Right hindlimb (tissue), 1 donor: Measurements from ENCODE around the gene DDRGK1.
A peak's percentile ranks its signal among the peaks of the same experiment; 100 is the strongest.
"Not testable (repeated sequence)": the region's sequence is repeated elsewhere in the genome, so short reads cannot be mapped to it uniquely, and the experiment has no call there.

Experiments used
- DNase-seq: peaks from one replicate; pipeline ENCODE4 v3.0.0-alpha.2; 2018

The DDRGK1 gene

DNA sequence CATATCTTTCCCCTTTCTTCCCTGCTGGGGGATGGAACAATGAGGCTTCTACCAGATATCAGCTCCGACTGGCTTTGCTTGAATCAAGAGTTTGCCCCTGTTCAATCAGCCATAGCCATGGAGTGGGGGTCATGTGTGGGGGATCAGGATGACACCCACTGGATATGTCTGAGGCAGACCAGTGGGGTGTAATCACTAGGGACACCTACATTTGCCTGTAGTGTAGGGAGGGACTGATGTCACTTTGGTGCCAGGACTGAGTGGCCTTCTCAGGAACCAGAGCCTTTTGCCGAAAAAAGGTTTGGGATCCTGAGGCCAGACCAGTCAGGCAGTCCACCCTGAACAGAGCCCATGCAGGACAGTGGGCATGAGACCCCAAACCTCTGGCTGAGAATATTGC lies 5.9 kb upstream of the DDRGK1 start:
- DNase-seq, result no peak

DNA sequence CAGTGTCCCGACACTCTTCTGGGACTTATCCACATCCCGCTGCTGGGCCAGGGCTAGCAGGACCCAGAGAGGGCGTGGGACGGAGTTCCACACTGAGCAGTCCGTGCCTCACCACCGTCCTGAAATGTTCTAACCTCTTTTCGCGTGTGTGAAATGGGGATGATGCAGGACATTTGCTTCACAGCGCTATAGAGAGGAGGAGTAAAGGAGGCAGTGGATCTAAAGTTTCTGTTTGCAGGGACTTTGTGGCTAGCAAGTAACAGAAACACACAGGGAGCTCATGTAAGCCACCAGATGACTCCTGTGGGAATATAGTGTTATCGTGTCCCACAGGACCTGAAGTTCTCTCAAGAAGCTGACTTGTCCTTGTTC lies 5.5 kb upstream of the DDRGK1 start:
- DNase-seq, result no peak

- DNase-seq, result peak; percentile 76
These were observed 4.9 kb upstream of the DDRGK1 start, which contains the start of gene ITPA for GRCh38 chr20:3209257-3209945. Gene ITPA, plus strand, starts transcription at chr20:3209498. Its CDS starts 54 bp downstream, at chr20:3209552.

GRCh38 chr20:3208786-3209256 lies 4.3 kb upstream of the DDRGK1 start:
- DNase-seq, result no peak

DNA sequence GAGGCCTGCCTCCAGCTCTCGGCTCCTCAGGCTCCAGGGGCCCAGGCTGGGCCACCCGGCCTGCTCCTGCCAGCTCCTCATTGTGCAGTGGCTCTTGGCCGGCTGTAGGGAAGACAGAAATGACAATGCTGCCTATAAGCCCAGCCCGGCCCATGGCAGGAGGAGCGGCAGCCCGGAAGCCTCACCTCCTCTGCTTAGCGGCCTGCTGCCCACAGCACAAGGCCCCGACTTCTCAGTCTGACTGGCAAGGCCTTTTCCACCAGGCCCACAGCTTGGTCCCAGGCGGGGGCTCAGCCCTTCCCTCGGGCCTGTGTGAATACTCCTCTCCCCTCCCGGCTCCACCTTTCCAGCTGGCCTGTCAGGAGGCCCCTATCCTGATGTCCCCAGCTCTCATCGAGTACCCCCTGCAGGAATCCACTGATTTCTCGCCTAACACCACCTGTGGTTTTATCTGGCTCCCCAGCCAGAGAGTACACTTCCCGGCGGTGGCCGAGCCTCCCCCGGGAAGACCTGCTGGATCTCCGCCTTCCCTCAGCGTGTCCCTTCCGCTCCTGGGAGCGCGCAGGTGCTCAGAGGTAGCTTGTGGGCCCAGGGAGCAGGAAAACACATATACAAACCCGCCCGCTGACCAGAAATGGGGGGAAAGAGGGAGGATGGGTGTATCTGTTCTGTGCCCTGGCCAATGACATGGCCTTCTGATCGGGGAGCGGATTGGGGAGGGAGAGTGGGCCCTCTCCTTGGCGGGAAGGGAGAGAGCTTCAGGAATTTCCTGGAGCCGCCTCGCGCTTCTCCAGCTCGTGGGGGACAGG lies 963 bp downstream of the DDRGK1 start:
- no peak for DNase-seq

GRCh38 chr20:3202965-3203314 lies 1.5 kb downstream of the DDRGK1 start:
- DNase-seq, result no peak

- no peak for DNase-seq
These were observed 4.3 kb downstream of the DDRGK1 start for GRCh38 chr20:3199976-3200755.

DNA sequence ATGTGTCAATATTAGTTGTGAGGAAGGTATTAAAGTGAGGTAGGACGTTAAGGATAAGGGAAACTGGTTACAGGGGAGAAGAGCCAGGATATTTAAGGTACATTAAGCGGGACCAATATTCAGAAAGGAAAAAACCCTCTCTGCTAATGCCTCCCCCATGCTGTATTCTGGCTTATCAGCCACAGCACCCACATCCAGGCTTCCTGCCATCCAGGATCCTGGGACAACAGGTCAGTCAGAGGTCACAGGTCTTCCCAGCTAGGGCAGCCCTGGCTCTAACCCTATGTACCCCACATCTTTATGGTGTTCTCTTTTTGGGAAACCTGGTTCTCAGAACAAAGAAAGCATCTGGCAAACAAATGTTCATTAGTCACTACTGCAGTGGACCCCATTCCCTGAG lies 5.3 kb downstream of the DDRGK1 start:
- DNase-seq, result no peak

DNA sequence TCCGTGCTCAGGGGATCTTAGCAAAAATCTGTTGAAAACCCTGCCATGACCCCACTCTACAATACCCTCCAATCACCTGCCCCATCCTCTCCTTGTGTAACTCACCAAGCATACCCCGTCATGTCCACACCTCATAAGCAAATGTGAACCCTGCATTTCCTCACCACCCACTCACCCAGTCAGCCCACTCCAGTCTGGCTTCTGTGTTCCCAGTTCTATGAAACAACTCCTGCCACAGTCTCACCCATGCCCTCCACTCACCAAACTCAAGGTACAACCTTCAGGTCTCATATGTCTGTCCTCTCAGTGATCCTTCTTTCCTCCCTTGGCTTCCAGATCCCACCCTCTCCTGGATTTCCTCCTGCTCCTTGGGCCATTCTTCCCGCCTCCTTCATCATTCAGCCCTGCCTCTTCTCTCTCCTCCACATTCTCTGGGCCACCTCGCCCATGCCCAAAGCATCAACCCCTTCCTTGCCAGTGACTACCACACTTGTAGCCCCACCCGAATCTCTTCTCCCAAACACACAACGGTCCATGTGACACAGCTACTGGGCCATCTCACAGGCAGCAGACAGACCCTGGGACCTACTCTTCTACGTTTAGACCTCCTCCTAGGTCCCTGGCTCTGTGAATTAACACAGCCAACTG lies 8.8 kb downstream of the DDRGK1 start:
- no peak for DNase-seq

- no peak for DNase-seq
These were observed 9.7 kb downstream of the DDRGK1 start for GRCh38 chr20:3194617-3195280.

DNA sequence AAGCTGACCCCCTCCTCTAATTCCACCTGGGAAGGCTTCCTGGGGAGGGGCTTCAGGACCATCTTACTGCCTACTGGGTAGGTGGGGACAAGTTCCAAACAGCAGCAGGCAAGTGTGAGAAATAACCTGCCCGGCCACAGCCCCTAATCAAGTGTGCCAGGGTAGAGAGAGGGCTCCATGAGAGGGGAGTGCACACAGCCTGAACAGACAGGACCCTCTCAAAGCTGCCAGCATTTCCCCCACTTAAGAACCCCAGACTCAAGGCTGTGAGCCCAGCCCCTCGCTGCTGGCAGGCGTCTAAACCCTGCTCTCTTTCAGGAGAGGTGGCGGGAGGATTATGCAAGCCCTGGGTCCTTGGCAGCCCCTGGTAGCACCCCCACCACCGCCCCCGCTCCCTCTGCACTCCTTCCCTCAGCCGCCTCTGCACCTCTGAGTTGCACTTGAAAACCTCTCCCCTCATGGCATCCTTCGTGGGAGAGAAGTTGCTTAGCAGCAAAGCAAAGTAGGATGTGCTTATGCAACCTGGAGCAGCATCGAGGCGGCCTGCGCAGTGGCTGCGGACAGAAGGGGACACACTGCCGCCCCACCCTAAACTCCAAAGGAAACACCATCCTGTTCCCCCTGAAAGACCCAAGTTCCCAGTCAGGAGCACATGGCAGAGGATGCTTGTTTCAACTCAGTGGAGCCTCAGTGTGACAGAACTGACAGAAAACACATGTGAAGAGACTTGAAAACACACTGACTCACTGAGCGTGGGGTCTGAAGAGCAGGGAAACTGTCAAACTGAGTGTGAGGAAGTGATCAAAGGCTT lies 10.5 kb downstream of the DDRGK1 start:
- no peak for DNase-seq

DNA sequence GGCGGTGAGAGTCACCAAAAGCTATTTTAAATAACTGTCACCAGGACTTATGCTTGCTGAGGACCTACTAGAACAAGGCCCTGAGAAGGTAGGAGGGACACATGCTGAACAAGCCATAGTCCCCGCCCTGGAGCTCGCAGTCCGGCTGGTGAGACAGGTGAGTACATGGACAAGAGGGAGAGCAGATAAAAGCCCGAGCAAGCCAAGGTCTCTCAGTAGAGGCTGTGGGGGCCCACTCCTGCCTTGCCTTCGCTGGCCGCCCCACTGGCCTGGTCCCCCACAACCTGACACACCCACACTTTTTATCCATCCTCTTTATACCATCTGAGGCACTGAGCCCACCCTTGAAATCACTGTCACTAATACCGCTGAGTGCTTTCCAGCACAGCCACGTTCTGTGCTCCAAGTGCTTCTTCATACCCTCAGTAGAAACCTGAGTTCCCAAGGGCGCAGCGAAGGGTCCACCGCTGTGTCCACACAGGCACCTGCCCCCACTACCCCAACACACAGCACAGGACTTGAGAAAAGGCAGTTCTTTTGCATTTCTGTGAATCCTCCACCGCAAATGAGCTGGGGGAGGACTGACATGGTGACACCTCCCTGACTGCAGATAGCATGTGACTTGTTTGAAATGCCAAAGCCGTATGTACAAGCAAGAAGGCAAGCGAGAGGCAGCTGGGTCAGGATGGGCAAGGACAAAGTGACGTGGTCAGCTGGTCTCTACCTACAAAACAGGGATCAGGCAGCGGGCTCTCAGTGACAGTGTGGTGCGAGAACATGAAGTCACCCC lies 12.1 kb downstream of the DDRGK1 start:
- no peak for DNase-seq

DNA sequence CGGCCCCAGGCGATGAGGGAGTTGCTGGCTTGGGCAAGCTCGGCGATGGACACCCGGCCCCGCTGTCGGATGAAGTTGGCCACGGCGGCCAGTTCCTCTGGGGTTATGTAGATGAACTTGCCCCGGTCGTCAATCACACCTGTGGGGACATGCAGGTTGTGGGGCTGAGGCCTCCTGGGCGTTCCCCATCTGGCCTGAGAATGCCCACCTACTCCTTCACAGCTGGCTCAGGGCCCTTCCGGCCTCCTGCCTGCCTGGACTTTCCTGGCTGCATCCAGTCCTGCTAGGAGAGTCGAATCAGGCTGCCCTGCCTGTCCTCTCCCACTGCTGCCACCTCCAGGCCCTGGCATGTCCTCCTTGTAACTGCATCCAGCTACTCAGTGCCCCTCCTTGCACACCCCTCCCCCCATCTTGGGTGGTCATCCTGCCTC lies 13.8 kb downstream of the DDRGK1 start:
- no peak for DNase-seq

- no peak for DNase-seq
These were observed 14.8 kb downstream of the DDRGK1 start for GRCh38 chr20:3189561-3190131.

GRCh38 chr20:3188823-3189413 lies 15.6 kb downstream of the DDRGK1 start:
- no peak for DNase-seq

DNA sequence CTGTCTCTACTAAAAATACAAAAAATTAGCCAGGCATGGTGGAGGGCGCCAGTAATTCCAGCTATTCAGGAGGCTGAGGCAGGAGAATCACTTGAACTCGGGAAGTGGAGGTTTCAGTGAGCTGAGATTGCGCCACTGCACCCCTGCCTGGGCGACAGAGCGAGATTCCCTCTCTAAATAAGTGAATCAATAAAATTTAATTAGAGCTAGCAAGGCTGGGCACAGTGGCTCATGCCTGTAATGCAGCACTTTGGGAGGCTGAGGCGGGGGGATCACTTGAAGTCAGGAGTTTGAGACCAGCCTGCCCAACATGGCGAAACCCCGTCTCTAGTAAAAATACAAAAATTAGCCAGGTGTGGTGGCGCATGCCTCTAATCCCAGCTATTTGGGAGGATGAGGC lies 16.6 kb downstream of the DDRGK1 start:
- DNase-seq, result not testable (repeated sequence)

- DNase-seq, result no peak
These were observed 20.4 kb downstream of the DDRGK1 start for GRCh38 chr20:3183896-3184612.

GRCh38 chr20:3182429-3182828 lies 22.1 kb downstream of the DDRGK1 start:
- DNase-seq, result not testable (repeated sequence)

GRCh38 chr20:3181270-3181669 lies 23.2 kb downstream of the DDRGK1 start:
- no peak for DNase-seq
